Transverse colon (tissue), 4 donors: ENCODE results near the gene HIVEP3. TPM values are rescaled to one million over a fixed set of nuclear protein-coding genes. Genes with fewer than 3 reads are reported as not detected.

Experiments used
- DNase-seq: peaks from one replicate; pipeline ENCODE4 v3.0.0-alpha.2; 2019
- H3K27ac ChIP-seq, 4 donors: fragments of 200-600 bp; sonication (generic); 2 replicates each; pipeline ENCODE4 v1.5.1; 2016 to 2018; ENCODE audit warnings: inconsistent platforms in 4 of 4
- H3K27me3 ChIP-seq: fragments of 200-600 bp; sonication (generic); 2 replicates; pipeline ENCODE4 v1.5.1; 2017; ENCODE audit warnings: inconsistent platforms
- H3K36me3 ChIP-seq, 4 donors: fragments of 200-600 bp; sonication (generic); 2 replicates each; pipeline ENCODE4 v1.5.1; 2017 to 2019; ENCODE audit warnings: inconsistent platforms in 4 of 4
- H3K4me1 ChIP-seq, 4 donors: fragments of 200-600 bp; sonication (generic); 2 replicates each; pipeline ENCODE4 v1.5.1; 2017 to 2020; ENCODE audit warnings: inconsistent platforms in 4 of 4
- H3K4me3 ChIP-seq, 4 donors: fragments of 200-600 bp; sonication (generic); 1 replicate in 1 of 4; 2 replicates in 3 of 4; pipeline versions ENCODE4 v1.5.1 to v1.6.1; 2017 to 2019; ENCODE audit warnings: inconsistent platforms in 4 of 4
- H3K9me3 ChIP-seq, 2 donors: fragments of 200-600 bp; sonication (generic); 2 replicates each; pipeline ENCODE4 v1.5.1; 2017 to 2019; ENCODE audit warnings: inconsistent platforms in 2 of 2
- EP300 ChIP-seq: sonication (generic); formaldehyde crosslinking; IDR thresholded peaks from one replicate; pipeline ENCODE4 v1.6.1; 2017; ENCODE audit warnings: antibody characterized with exemption, low read depth
- POLR2A ChIP-seq: fragments of 450-650 bp; IDR thresholded peaks from one replicate; pipeline ENCODE4 v1.6.1; 2016; ENCODE audit warnings: antibody characterized with exemption, mild to moderate bottlenecking, moderate library complexity
- POLR2AphosphoS5 ChIP-seq, 3 donors: sonication (generic); formaldehyde crosslinking; IDR thresholded peaks; one replicate each; pipeline ENCODE4 v1.6.1; 2016; ENCODE audit warnings: antibody characterized with exemption in 3 of 3
- WGBS, 2 donors: methylation state at CpG; one replicate each; pipeline ENCODE4 v1.1.5; 2018; ENCODE audit warnings: low coverage in 1 of 2; 5-methylcytosine and 5-hydroxymethylcytosine counted together
- in situ Hi-C, 4 donors: fragments of 200-750 bp; cut with MboI; loops; one replicate each; pipeline versions ENCODE4 v1.15.0 to v1.15.1; 2017; ENCODE audit warnings: low sequenced_read_pairs in 3 of 4, low pct_ligation_motif_present in 1 of 4, low pct_unique_long_range_greater_than_20kb in 1 of 4
- intact Hi-C: fragments of 100-400 bp; cut with DNase I; formaldehyde crosslinking; loops from one replicate; pipeline ENCODE4 v1.15.1; 2023; ENCODE audit warnings: low total_unique reads
- total RNA-seq, 4 donors: library from RNA; depleted of rRNA; stranded (reverse); fragments of >200 nt; gene quantifications; one replicate each; pipeline ENCODE4 v1.1.0, GENCODE V29; 2016
- TF ChIP-seq, protein P1 (sequence below), 5 experiments: fragments of 200-600 bp in 3 of 5; fragments of 450-650 bp in 2 of 5; sonication (generic) in 3 of 5; IDR thresholded peaks; 1 replicate in 2 of 5; 2 replicates in 3 of 5; pipeline ENCODE4 v1.5.1; 2016 to 2017; ENCODE audit warnings: antibody characterized with exemption in 5 of 5, inconsistent platforms in 3 of 5, mild to moderate bottlenecking in 2 of 5, moderate library complexity in 1 of 5

HIVEP3 gene
- total RNA-seq, 4 donors from 2014 or later, result 3.7 to 15.0 (median 5.2) TPM

DNA sequence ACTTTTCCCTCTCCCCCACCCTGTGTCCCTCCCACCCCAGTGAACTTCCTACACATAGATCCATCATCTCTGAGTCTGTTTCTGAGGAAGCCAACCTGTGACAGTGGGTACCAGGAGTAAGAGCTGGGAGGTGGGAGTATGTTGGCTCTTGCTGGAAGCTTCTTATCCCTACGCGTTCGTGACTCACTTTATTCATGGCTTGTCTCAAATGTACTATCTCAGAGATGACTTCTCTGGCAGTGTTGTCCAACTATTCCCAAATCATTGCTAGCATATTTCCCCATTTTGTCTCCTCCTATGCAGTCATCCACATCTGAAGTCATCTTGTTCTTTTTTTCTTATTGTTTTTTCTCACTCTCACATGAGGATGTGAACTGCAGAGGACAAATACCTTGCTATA, 88.0 kb downstream of the HIVEP3 start:
- in situ Hi-C loops, result no loop called here
- H3K27me3 ChIP-seq, result no peaks in the 10 kb centered on the region
- DNase-seq, result no peak
- no peak overlapping the region for H3K27ac ChIP-seq
- H3K4me3 ChIP-seq, result no peak overlapping the region
- intact Hi-C loops, result no loop called here
- WGBS, 2 donors, result 80 to 86% methylated on average over 2 to 3 of the region's 3 CpGs
- TF ChIP-seq POLR2A, result no peak
- no peaks in the 10 kb centered on the region for H3K9me3 ChIP-seq
- H3K4me1 ChIP-seq, result peaks cover 0 to 4% (median 0%) of the 10 kb centered on the region in 4 donors
- no peaks in the 10 kb centered on the region for H3K36me3 ChIP-seq

DNA sequence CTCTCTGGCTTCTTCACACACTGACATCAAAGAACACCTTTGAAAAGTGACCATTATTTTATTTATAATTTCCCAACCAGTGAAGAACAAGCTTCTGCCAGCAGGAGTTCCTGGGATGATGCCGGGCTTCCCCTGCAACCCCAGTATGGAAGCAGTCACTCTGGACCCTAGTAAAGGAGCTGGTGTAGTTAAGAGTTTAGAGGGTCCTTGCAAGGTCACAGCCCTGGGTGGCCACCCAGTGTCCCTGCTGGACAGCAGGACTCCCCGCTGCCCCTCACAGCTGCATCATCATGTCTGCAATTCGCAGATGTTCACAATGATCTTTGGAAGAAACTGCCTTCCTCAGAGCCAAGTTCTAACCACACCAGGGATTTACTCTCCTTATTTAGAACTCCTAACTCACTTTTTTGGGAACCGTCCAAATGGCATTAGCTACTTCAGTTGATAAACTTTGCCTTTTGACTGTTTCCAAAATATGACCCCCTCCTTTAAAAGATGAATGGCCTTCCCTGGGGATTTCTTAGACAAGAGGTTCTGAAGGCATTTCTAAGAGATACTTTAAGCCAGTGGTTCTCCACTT, 90.6 kb downstream of the HIVEP3 start:
- Histone ChIP-seq H3K9me3 (no peaks in the 10 kb centered on the region), H3K4me1 (peaks cover 3 to 17% (median 6%) of the 10 kb centered on the region in 4 donors), H3K36me3 (no peaks in the 10 kb centered on the region), H3K4me3 (no peak overlapping the region), H3K27ac (no peak overlapping the region), H3K27me3 (no peaks in the 10 kb centered on the region)
- WGBS, 2 donors, result 68 to 70% methylated on average over 1 to 4 of the region's 4 CpGs
- in situ Hi-C loops, result no loop called here
- DNase-seq, result no peak
- intact Hi-C loops, result no loop called here
- TF ChIP-seq POLR2AphosphoS5 (IDR thresholded peaks at IDR 0.05) (no peak), POLR2A (no peak), EP300 (no peak)
- TF ChIP-seq, protein P1, sequence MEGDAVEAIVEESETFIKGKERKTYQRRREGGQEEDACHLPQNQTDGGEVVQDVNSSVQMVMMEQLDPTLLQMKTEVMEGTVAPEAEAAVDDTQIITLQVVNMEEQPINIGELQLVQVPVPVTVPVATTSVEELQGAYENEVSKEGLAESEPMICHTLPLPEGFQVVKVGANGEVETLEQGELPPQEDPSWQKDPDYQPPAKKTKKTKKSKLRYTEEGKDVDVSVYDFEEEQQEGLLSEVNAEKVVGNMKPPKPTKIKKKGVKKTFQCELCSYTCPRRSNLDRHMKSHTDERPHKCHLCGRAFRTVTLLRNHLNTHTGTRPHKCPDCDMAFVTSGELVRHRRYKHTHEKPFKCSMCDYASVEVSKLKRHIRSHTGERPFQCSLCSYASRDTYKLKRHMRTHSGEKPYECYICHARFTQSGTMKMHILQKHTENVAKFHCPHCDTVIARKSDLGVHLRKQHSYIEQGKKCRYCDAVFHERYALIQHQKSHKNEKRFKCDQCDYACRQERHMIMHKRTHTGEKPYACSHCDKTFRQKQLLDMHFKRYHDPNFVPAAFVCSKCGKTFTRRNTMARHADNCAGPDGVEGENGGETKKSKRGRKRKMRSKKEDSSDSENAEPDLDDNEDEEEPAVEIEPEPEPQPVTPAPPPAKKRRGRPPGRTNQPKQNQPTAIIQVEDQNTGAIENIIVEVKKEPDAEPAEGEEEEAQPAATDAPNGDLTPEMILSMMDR (IDR thresholded peaks at IDR 0.05), result no peak

DNA sequence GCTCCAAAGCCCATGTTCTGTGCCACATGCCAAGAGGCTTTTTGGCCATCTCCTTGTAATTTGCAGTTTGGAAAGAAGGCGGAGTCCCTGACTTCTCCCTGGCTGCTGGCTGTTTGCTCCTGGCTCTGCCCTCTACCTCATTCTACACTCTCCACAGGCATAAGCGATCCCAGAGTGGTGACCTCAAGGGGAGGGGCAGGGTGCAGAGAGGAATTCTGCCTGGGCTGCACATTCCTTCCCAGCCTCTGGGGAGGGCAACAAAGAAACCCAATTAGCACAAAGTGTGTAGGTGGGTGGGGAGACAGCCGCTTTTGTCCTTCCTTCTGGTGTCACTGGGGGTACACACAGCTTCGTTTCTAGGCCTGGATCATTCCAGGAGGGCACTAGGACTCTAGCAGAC, 95.3 kb downstream of the HIVEP3 start:
- Histone ChIP-seq H3K4me3 (no peak overlapping the region), H3K36me3 (no peaks in the 10 kb centered on the region), H3K4me1 (peaks cover 3 to 23% (median 8%) of the 10 kb centered on the region in 4 donors), H3K9me3 (no peaks in the 10 kb centered on the region), H3K27me3 (no peaks in the 10 kb centered on the region), H3K27ac (peak overlapping the region in 2 of 4 donors; percentile 49 to 52)
- in situ Hi-C loops, result no loop called here
- 67 to 74% methylated on average over 4 of the region's 4 CpGs for WGBS, 2 donors
- DNase-seq, result no peak
- TF ChIP-seq POLR2A (no peak), EP300 (no peak)
- TF ChIP-seq, protein P1 (IDR thresholded peaks at IDR 0.05), result no peak
- intact Hi-C loops, result no loop called here

DNA sequence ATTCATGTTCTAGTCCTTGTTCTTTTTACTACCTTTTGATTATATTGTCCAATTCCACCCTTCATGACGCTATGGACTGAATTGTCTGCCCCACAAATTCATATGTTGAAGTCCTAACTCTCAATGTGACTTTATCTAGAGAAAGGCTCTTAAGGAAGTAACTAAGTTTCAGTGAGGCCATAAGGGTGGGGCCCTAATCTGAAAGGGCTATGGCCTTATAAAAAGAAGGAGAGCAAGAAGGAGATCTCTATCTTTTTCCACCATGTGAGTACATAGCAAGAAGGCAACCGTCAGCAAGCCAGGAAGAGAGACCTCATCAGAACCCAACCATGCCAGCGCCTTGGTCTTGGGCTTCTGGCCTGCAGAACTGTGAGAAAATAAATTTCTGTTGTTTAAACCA, 95.9 kb downstream of the HIVEP3 start:
- Histone ChIP-seq H3K9me3 (no peaks in the 10 kb centered on the region), H3K27me3 (no peaks in the 10 kb centered on the region), H3K4me1 (peaks cover 3 to 21% (median 8%) of the 10 kb centered on the region in 4 donors), H3K36me3 (no peaks in the 10 kb centered on the region), H3K4me3 (no peak overlapping the region), H3K27ac (peak overlapping the region in 2 of 4 donors; percentile 49 to 52)
- WGBS, 2 donors, result 38 to 68% methylated on average over 1 to 3 of the region's 3 CpGs
- TF ChIP-seq POLR2AphosphoS5 (IDR thresholded peaks at IDR 0.05) (no peak), POLR2A (no peak), EP300 (no peak)
- TF ChIP-seq, protein P1 (IDR thresholded peaks at IDR 0.05), result no peak
- in situ Hi-C loops (no loop called here), intact Hi-C loops (no loop called here)
- no peak for DNase-seq

DNA sequence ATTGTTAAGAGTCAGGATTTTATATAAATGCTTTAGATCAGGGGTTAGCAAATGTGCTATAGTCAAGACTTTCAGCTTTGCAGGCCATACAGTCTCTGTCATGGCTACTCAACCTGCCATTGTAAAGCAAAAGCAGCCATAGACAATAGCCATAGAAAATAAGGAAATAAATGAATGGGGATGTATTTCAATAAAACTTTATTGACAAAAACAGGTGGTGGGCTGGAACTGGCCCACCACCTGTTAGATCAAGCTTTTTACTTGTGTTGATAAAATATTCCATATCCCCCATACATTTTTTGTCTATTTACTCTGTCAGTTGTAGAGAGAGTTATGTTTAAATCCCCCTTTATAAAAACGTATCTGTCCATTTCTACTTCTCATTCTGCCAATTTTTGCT, 98.9 kb downstream of the HIVEP3 start:
- WGBS, 2 donors, result 79 to 88% methylated on average over 1 of the region's 1 CpG
- Histone ChIP-seq H3K27me3 (no peaks in the 10 kb centered on the region), H3K36me3 (no peaks in the 10 kb centered on the region), H3K4me1 (peaks cover 3 to 20% (median 8%) of the 10 kb centered on the region in 4 donors), H3K9me3 (no peaks in the 10 kb centered on the region), H3K4me3 (no peak overlapping the region), H3K27ac (no peak overlapping the region)
- intact Hi-C loops, result no loop called here
- in situ Hi-C loops, result no loop called here
- TF ChIP-seq POLR2AphosphoS5 (IDR thresholded peaks at IDR 0.05), result no peak
- TF ChIP-seq, protein P1 (IDR thresholded peaks at IDR 0.05), result no peak
- TF ChIP-seq EP300, result no peak
- no peak for TF ChIP-seq POLR2A
- no peak for DNase-seq
